HepG2 (cell line): Measurements from ENCODE around the gene COX7A1. TPM values are rescaled to one million over a fixed set of nuclear protein-coding genes. Genes with fewer than 3 reads are reported as not detected.

Experiments
- AHR ChIP-seq: IDR thresholded peaks from 2 replicates; pipeline ENCODE4 v1.6.1; 2018; ENCODE audit warnings: missing genetic modification reagents, missing compliant biosample characterization
- ARHGAP35 ChIP-seq: sonication (generic); formaldehyde crosslinking; IDR thresholded peaks from 2 replicates; pipeline ENCODE4 v1.9.0; 2022; ENCODE audit warnings: mild to moderate bottlenecking, inconsistent platforms, moderate library complexity, missing genetic modification reagents, borderline replicate concordance
- CBX2 ChIP-seq, 2 experiments: fragments of 200-600 bp in 1 of 2; sonication (generic); formaldehyde crosslinking in 1 of 2; IDR thresholded peaks; 2 replicates each; pipeline versions ENCODE4 v1.7.0 to v1.8.1; 2018 to 2022; ENCODE audit warnings: low read depth in 2 of 2, low read length in 1 of 2, mild to moderate bottlenecking in 1 of 2, missing genetic modification reagents in 1 of 2
- CSRNP2 ChIP-seq: sonication (generic); formaldehyde crosslinking; conservative IDR thresholded peaks from 2 replicates; pipeline ENCODE4 v1.8.0; 2022; ENCODE audit warnings: low read depth, missing genetic modification reagents
- IRF9 ChIP-seq: sonication (generic); formaldehyde crosslinking; IDR thresholded peaks from 2 replicates; pipeline ENCODE4 v1.8.0; 2022; ENCODE audit warnings: missing genetic modification reagents, mild to moderate bottlenecking, borderline replicate concordance
- NAIF1 ChIP-seq: sonication (generic); formaldehyde crosslinking; IDR thresholded peaks from 2 replicates; pipeline ENCODE4 v1.5.0; 2020; ENCODE audit warnings: mild to moderate bottlenecking, missing genetic modification reagents, borderline replicate concordance
- PHF8 ChIP-seq: sonication (generic); formaldehyde crosslinking; IDR thresholded peaks from 2 replicates; pipeline ENCODE4 v1.5.0; 2020; ENCODE audit warnings: missing genetic modification reagents
- RCOR2 ChIP-seq: IDR thresholded peaks from 2 replicates; pipeline ENCODE4 v1.6.1; 2016; ENCODE audit warnings: missing biosample characterization, missing genetic modification reagents
- SOX5 ChIP-seq: IDR thresholded peaks from 2 replicates; pipeline ENCODE4 v1.6.1; 2016; ENCODE audit warnings: borderline replicate concordance
- TBX3 ChIP-seq: fragments of 450-650 bp; IDR thresholded peaks from 2 replicates; pipeline ENCODE4 v1.6.1; 2017; ENCODE audit warnings: antibody characterized with exemption, mild to moderate bottlenecking, inconsistent platforms, borderline replicate concordance
- ZFP41 ChIP-seq: sonication (generic); formaldehyde crosslinking; IDR thresholded peaks from 2 replicates; pipeline ENCODE4 v1.4.0; 2020; ENCODE audit warnings: mild to moderate bottlenecking, missing genetic modification reagents, borderline replicate concordance
- ZNF235 ChIP-seq: sonication (generic); formaldehyde crosslinking; IDR thresholded peaks from 2 replicates; pipeline ENCODE4 v1.8.1; 2023; ENCODE audit warnings: mild to moderate bottlenecking, missing genetic modification reagents, borderline replicate concordance
- ZNF274 ChIP-seq: sonication (generic); formaldehyde crosslinking; IDR thresholded peaks from 2 replicates; pipeline ENCODE4 v1.5.1; 2020; ENCODE audit warnings: mild to moderate bottlenecking, missing genetic modification reagents
- ZNF280B ChIP-seq: sonication (generic); formaldehyde crosslinking; IDR thresholded peaks from 2 replicates; pipeline ENCODE4 v1.5.0; 2020; ENCODE audit warnings: missing genetic modification reagents, mild to moderate bottlenecking, borderline replicate concordance
- ZNF337 ChIP-seq: sonication (generic); formaldehyde crosslinking; IDR thresholded peaks from 2 replicates; pipeline ENCODE4 v1.5.1; 2020; ENCODE audit warnings: missing genetic modification reagents, low read depth, mild to moderate bottlenecking, borderline replicate concordance
- ZNF441 ChIP-seq: sonication (generic); formaldehyde crosslinking; IDR thresholded peaks from 2 replicates; pipeline ENCODE4 v1.7.0; 2021; ENCODE audit warnings: missing genetic modification reagents, borderline replicate concordance
- ZNF468 ChIP-seq: sonication (generic); formaldehyde crosslinking; IDR thresholded peaks from 2 replicates; pipeline ENCODE4 v1.8.0; 2022; ENCODE audit warnings: mild to moderate bottlenecking, moderate library complexity, missing genetic modification reagents
- ZNF549 ChIP-seq: sonication (generic); formaldehyde crosslinking; IDR thresholded peaks from 2 replicates; pipeline ENCODE4 v1.5.0; 2020; ENCODE audit warnings: missing genetic modification reagents
- ZNF550 ChIP-seq: sonication (generic); formaldehyde crosslinking; IDR thresholded peaks from 2 replicates; pipeline ENCODE4 v1.4.0; 2020; ENCODE audit warnings: mild to moderate bottlenecking, missing genetic modification reagents, borderline replicate concordance
- ZNF572 ChIP-seq: sonication (generic); formaldehyde crosslinking; IDR thresholded peaks from 2 replicates; pipeline ENCODE4 v1.5.1; 2020; ENCODE audit warnings: mild to moderate bottlenecking, missing genetic modification reagents
- ZNF724P ChIP-seq: sonication (generic); formaldehyde crosslinking; IDR thresholded peaks from 2 replicates; pipeline ENCODE4 v1.8.0; 2022; ENCODE audit warnings: missing genetic modification reagents, borderline replicate concordance
- ZNF768 ChIP-seq: sonication (generic); formaldehyde crosslinking; IDR thresholded peaks from 2 replicates; pipeline ENCODE4 v1.4.0; 2020; ENCODE audit warnings: missing genetic modification reagents
- ZNF839 ChIP-seq: sonication (generic); formaldehyde crosslinking; IDR thresholded peaks from 2 replicates; pipeline ENCODE4 v1.4.0; 2020; ENCODE audit warnings: missing genetic modification reagents, mild to moderate bottlenecking, borderline replicate concordance
- ZSCAN20 ChIP-seq: sonication (generic); formaldehyde crosslinking; IDR thresholded peaks from 2 replicates; pipeline ENCODE4 v1.4.0; 2020; ENCODE audit warnings: missing genetic modification reagents, mild to moderate bottlenecking, borderline replicate concordance
- ZSCAN29 ChIP-seq: sonication (generic); formaldehyde crosslinking; conservative IDR thresholded peaks from 2 replicates; pipeline ENCODE4 v1.4.0; 2020; ENCODE audit warnings: mild to moderate bottlenecking, missing genetic modification reagents
- polyA plus RNA-seq, 8 experiments: library from polyadenylated mRNA; depleted of rRNA in 3 of 8; stranded (reverse) in 7 of 8; unstranded in 1 of 8; fragments of >200 nt; fragmentation: Illumina TruSeq in 4 of 8; extraction: Trizol in 4 of 8; gene quantifications; 2 replicates each; pipeline versions ENCODE4 v1.2.1 to v1.2.3, GENCODE V29; 2011 to 2016; ENCODE audit warnings: low read depth in 4 of 8, missing spikeins in 1 of 8, mixed read lengths in 1 of 8; ENCODE audit not compliant: insufficient read depth in 1 of 8
- total RNA-seq, 5 experiments: library from RNA; depleted of rRNA; stranded (reverse); fragments of >200 nt; fragmentation: Illumina TruSeq; extraction: Trizol; gene quantifications; 2 replicates each; pipeline ENCODE4 v1.2.3, GENCODE V29; 2016; ENCODE audit warnings: low read depth in 1 of 5

Gene COX7A1
- total and polyA plus RNA-seq, 2 of the 13 experiments (the other 11 are each of a cell fraction or from before 2014, with no cell fraction given): not detected

GRCh38 chr19:36139473-36140303 lies 12.6 kb downstream of the COX7A1 start, which contains the start of gene CAPNS1 (continued):
- TF ChIP-seq ZNF235 (CRISPR knock-in tag) (peak; percentile 17; the same call in 1 of the 2 replicates), ZNF549 (no peak), ZSCAN20 (CRISPR knock-in tag) (0 out of 2 replicates have a peak, but pooled peaks have one; percentile 73), ZNF724P (CRISPR knock-in tag) (no peak), ZNF468 (CRISPR knock-in tag) (no peak), ZNF768 (CRISPR knock-in tag) (no peak; the same call in 1 of the 2 replicates), ZNF337 (no peak), CBX2 (IDR thresholded peaks at IDR 0.05; ENCODE audit: low read depth, low read length) (no peak), CBX2 (CRISPR knock-in tag; IDR thresholded peaks at IDR 0.05; ENCODE audit: low read depth) (no peak), TBX3 (peak; percentile 54; the same call in 1 of the 2 replicates), IRF9 (peak; percentile 93; the same call in 1 of the 2 replicates), NAIF1 (peak; percentile 64), ZNF839 (peak; percentile 81; the same call in 1 of the 2 replicates), AHR (CRISPR knock-in tag) (no peak), ZNF550 (CRISPR knock-in tag) (0 out of 2 replicates have a peak, but pooled peaks have one; percentile 87), RCOR2 (CRISPR knock-in tag) (no peak), ARHGAP35 (CRISPR knock-in tag) (peak; percentile 10; the same call in 1 of the 2 replicates), ZSCAN29 (peak; percentile 16; the same call in 1 of the 2 replicates), ZNF274 (CRISPR knock-in tag) (peak; percentile 47; the same call in 1 of the 2 replicates), ZNF441 (CRISPR knock-in tag) (no peak; the same call in 1 of the 2 replicates), ZNF280B (CRISPR knock-in tag) (no peak), CSRNP2 (no peak), ZNF572 (CRISPR knock-in tag) (no peak), SOX5 (CRISPR knock-in tag) (no peak), PHF8 (CRISPR knock-in tag) (peak; percentile 85), ZFP41 (CRISPR knock-in tag) (no peak; the same call in 1 of the 2 replicates)
